HG03280 (cell line): ENCODE results near the gene MTA1.

ENCODE experiments used
- ATAC-seq: cut with Tn5 transposase; IDR thresholded peaks from one replicate; pipeline ENCODE4 v1.9.1; 2021; ENCODE audit warnings: mild to moderate bottlenecking, moderate library complexity; ENCODE audit not compliant: unreplicated experiment

MTA1 gene

DNA sequence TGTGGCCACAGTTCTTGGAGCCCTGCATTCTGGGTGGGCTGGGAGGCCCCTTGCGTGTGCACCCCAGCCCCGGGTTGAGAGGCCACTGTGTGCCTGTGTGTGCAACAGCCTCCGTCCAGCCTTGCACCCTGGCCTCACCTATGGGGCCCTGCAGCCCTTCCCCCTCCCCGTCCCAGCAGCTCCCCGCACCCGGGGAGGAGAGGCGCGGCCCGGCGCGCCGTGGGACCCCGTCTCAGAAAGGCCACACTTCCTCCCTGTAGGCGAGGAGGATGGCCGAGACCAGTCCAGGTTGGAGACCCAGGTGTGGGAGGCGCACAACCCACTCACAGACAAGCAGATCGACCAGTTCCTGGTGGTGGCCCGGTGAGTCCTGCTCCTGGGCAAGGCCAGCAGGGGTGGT is 38.4 kb downstream of the MTA1 start:
- no peak for ATAC-seq

DNA sequence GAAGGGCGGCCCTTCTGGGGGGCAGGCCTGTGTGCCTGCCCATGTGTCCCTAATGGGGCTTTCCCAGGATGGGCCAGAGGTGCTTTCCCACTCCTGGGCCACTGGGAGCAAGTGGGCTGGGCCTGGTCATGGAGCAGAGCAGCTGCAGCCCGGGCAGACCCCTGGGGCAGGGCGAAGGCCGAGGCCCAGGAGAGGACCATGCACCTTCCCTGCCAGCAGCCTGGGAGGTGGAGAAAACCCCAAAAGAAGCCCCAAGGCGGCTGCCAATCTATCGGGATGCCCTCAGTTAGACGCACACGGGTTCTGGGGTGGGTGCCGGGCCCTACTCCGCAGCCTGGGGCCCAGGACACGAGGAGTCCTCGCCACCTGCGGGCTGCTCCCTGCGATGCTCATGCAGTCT is 38.9 kb downstream of the MTA1 start:
- ATAC-seq: no peak

DNA sequence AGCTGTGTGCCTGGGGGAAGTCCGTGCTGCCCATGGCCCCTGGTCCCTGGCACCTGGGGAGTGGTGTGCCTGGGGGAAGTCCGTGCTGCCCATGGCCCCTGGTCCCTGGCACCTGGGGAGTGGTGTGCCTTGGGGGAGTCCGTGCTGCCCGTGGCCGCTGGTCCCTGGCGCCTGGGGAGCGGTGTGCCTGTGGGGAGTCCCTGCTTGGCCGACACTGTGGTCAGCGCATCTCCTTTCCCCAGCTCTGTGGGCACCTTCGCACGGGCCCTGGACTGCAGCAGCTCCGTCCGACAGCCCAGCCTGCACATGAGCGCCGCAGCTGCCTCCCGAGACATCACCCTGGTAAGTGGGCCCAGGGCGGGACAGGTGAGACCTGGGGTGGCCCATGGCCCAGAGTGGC is 40.5 kb downstream of the MTA1 start:
- no peak for ATAC-seq

DNA sequence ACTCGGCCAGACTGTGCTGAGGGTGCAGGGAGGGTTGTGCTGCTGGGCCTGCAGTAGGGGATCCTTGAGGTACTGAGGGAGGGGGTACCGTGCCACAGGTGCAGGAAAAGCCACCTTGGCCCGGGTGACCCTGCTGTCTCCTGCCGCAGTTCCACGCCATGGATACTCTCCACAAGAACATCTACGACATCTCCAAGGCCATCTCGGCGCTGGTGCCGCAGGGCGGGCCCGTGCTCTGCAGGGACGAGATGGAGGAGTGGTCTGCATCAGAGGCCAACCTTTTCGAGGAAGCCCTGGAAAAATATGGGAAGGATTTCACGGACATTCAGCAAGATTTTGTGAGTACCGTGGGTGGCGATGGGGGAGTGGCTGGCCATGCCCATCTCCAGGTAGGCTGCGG is 41.0 kb downstream of the MTA1 start:
- ATAC-seq: no peak

DNA sequence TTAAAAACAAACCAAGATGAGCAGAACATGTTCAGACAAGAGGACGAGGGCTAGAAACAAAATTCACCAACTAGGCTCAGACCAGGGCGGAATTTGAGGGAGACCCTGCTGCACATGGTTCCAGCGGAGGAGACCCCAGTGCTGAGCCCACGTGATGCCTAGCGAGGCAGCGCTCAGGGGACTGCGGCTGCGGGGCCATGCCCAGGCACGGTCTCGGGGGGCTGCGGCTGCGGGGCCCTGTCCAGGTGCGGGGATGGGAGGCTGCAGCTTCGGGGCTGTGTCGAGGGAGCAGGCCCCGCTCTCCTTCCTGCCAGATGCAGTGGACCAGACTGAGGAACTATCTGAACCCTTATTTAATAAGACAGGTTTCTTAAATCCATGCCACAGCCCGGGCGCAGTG is 42.3 kb downstream of the MTA1 start:
- no peak for ATAC-seq

DNA sequence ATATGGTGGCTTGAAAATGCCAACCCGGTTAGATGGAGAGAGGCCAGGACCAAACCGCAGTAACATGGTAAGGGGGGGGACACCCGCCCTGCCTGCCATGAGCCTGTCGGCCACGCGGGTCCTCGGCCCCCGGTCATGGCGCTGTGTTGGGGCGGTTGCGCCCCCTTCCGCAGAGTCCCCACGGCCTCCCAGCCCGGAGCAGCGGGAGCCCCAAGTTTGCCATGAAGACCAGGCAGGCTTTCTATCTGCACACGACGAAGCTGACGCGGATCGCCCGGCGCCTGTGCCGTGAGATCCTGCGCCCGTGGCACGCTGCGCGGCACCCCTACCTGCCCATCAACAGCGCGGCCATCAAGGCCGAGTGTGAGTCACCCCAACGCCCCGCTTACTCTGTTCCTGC is 44.9 kb downstream of the MTA1 start:
- ATAC-seq: no peak

DNA sequence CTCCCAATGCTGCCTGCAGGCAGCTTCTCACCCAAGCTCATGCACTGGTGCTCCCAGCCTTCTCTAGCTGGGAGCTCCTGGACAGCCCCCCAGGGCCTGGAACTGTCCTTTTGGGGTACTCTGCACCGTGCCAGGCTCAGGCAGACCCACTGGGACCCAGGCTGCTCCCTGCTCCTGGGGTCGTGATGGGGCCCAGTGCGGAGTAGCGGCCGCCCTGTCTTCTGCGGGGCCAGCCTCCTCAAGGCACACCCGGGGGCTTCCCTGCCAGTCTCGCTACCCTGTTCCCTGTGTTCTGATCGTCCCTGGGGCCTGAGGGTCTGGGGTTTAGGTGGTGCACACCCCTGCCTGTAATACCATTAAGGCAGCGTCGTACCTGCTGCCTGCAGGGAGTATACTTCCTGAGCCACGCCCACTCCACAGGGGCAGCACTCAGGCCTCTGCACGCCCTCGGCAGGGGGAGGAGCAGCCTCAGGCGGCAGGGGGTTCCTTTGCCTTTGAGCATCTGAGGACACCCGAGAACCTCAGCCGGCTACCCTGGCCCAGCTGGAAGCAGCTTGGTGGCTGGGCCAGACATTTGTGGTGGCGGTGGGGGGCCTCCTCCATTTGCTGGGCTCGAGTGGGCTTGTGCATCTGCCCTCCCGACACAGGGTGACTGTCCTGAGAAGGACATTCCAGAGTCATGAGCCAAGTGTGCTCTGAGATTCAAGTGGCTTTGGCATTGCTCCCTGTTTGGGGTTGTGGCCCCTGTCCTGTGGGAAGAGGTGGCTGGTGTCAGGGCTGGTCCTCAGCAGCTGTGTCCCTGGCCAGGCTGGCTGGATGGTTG is 45.8 kb downstream of the MTA1 start:
- ATAC-seq: no peak

DNA sequence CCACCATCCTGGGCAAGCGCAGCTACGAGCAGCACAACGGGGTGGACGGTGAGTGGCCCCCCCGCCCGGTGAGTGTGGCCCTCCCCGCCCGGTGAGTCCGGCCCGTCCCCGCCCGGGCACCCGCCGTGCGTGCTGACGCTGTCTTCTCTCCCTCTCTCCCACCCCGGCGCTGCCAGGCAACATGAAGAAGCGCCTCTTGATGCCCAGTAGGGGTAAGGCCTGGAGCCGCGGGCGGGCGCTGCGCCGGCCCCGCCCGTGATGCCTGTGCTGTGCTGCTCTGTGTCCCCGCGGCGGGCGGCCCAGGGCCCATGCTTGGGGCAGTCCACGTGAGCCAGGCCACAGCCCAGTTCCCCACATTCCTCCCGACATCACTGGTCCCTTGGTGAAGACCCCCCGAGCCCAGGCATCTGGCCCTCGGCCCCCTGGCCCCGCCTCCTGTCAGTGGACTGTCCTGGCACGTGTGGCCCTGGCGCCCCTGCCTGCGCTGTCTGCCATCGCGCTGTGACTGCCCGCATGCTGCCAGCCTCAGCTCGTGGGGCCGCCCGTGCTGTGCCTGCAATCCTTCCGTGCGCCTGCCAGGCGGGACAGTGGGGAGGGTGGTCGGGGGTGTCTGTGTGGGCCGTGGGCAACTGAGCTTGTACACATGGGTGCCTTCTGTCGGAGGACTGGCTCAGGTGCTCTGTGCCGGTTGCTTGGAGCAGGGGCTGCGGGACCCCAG is 47.1 kb downstream of the MTA1 start:
- no peak for ATAC-seq

DNA sequence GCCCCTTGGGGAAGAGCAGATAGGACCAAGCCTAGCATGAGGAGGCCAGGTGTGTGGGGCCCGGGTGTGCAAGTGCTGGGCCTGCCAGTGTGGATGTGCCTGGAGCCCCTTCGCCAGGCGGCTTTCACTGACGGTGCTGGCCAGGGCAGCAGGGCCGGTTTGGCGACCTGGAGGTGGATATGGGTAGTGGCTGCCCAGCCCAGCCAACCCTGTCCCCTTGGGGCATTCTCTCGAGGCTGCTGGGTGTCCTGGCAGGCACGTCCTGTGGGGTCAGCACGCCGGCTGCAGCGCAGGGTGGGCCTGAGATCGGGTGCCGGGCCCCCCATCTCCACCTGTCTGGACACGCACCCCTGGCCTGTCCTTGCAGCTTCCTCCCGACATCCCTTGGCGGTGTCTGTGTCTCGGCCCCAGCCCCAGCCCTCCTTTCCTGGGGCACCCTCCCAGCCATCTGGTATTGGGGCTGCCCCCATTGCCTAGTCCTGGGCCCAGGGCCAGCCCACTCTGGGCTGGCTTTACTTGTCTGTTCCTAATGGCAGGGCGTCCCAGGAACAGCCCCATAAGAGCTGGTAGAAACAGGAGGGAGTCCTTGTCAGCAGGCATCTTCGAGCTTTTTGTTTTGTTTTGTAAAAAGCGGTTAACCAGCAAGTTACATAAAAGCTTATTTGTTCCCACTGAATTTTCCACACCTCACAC is 47.8 kb downstream of the MTA1 start:
- no peak for ATAC-seq

DNA sequence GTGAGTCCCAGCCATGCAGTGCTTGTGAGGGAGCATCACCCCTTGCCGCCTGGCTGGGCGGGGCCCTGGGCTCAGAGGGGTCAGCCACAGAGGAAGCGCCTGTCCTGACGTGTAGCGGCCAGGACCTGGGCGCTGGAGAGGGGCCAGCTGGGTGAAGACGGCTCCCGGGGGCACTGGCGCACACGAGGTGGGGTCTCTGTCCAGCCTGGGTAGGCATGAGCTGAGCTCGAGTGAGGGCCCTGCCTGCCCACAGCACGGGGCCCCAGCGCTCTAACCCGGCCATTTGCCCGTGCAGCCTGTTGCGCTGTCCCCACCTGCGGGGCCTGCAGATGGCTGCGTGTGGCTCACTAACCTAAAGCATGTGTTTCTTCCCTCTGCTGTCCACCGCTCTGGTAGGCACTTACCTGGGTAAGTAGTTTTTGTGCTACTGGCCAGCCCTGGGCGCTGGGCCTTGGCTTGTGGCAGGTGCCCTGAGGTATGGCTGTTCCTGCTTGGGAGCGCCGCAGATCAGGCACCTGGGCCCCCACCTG is 48.4 kb downstream of the MTA1 start:
- no peak for ATAC-seq

DNA sequence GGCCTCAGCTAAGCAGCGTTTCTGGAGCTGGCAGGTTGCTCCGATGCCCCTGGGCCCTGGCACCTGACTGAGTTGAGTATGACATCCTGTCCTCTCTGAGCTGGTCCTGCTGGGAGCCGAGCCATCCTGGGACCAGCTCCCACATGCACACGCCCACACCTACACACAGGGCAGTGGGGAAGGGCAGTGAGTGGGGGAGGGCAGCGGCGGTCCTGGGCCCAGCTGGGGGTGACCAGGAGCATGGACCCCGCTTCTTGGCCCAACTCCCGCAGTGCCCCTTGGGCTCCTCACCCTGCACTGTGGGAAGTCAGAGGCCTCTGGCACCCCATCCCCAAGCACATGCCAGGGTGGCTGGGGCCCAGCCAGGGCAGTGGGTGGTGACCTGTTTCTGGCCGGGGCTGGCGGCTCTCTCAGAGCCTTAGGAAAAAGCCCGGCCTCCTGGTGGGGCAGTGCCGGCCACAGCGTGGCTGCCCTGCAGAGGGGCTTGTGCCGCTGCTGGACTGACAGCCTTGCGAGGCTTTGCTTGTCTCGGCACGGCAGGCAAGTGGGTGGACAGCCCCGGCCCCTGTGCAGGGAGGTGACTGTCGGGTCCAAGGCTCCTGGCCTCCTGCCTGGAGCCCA is 49.1 kb downstream of the MTA1 start:
- no peak for ATAC-seq

DNA sequence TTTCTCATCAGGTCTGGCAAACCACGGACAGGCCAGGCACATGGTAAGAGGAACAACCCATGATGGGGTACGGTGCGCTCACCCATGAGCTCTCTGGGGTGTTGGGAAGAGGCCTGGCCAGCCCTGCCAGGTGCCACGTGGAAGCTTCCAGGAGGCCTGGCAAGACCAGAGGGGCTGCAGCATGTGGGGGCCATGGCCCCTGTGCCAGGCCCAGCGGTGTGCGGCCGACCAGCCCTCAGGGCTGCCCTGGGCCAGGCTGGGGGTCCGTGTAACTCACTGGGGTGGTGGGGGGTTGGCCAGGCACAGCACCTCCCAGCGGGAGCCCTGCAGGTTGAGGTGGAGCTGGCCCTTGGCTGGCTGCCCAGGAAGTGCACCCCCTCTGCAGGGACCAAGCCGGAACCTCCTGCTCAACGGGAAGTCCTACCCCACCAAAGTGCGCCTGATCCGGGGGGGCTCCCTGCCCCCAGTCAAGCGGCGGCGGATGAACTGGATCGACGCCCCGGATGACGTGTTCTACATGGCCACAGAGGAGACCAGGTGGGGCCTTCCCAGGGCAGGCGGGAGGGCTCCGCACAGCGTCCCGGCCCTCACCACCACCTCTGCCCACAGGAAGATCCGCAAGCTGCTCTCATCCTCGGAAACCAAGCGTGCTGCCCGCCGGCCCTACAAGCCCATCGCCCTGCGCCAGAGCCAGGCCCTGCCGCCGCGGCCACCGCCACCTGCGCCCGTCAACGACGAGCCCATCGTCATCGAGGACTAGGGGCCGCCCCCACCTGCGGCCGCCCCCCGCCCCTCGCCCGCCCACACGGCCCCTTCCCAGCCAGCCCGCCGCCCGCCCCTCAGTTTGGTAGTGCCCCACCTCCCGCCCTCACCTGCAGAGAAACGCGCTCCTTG is 50.1 kb downstream of the MTA1 start:
- ATAC-seq: no peak

DNA sequence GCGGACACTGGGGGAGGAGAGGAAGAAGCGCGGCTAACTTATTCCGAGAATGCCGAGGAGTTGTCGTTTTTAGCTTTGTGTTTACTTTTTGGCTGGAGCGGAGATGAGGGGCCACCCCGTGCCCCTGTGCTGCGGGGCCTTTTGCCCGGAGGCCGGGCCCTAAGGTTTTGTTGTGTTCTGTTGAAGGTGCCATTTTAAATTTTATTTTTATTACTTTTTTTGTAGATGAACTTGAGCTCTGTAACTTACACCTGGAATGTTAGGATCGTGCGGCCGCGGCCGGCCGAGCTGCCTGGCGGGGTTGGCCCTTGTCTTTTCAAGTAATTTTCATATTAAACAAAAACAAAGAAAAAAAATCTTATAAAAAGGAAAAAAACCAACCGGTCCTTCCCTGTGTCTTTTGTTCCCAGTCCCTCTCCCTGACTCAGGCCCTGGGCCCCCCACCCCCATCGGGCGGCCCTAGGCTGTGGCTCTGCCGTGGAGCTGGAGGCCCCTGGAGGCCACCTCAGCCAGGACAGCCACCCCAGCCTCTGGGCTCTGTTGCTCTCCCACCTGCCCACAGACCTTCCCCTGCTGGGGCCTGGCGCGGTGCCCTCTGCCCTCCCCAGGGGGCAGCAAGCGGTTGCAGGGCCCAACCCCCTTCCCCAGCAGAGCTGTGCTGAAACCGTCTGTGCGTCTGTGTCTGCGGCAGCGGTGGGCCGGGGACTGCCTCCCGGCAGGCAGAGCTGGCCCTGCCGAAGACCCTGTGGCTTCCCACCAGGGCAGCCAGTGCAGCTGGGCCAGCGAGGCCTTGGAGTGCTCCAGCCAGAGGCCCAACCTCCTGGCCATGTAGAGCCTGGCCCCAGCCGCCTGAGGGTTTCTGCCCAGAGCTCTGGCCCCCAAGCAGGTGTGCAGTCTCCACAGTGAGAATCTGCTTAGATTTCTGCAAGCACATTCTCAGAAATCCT is 51.0 kb downstream of the MTA1 start:
- ATAC-seq: no peak

DNA sequence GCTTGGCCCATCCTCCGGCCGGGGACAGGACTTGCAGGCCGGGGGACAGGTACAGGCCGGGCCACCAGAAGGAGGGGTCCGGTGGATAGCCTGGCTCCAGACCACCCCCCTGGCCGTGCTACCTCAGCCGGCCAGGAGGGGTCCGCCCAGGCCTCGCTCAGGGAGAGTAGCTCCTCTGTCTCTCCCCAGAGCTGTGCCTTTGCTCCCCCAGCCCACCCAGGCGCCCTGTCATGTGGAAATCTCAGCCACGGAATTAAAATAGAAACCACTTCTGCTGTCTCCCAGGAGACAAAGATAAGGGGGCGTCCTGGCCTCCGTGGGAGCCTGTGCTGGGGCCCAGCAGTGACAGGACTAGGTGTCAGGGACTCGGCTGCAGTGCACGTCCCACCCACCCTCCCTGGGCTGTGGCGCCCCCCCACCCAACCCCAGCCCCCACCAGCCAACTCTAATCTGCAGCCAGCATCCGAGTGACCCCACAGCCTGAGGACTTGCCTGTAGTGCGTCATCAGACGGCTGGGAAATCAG is 51.7 kb downstream of the MTA1 start:
- ATAC-seq: no peak

DNA sequence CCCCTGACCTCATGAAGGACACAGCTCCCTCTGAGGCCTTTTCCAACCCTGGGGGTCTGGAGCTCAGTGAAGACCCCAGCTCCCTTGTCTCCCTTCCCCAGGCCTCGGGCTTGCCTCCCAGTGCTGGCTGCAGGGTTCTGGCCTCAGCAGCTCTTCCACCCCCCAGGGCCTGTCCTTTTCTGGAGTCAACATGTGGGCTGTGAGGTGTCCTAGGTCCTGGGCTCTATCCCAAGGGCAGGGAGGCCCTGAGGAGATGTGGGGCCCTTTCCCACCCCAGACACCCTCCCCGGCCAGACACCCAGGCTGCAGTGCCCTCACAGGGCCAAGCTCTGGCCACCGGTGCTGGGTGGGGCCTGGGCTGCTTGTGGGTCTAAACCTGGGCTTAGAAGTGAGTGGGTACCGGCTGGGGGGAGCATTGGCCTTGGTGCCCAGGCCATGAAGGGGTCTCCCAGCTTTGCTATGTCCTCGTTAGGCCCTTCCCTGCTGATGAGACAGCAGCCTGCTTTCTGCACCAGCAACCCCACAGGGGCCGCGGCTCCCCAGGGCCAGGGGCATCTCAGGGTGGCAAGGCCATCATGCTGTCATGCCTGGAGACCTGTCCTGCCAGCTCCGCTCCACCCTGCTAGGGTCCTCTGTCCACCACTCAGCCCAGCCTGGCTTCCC is 52.3 kb downstream of the MTA1 start:
- ATAC-seq: no peak

DNA sequence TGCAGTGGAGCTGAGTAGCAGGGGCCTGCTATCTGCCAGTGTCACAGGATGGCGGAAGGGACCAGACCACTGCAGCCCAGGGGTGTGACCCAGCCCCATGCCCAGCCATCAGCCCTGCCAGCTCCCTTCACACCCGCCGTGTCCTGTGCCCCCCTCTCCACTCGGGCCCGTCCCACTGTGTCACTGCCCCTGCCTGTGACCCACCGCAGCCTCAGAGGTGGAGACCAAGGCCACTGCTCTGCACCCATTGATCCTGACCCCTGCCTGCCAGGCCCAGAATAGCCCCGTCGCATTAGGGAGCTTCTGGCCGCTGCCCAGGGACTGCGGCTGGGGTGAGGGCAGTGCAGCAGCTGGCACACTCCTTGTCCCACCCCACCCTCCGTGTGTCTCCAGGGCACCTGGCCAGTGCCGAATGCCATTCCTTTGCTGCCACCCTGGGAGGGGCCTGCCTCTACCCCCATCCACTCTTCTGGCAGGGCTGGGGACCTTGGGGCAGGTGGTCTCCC is 52.9 kb downstream of the MTA1 start:
- ATAC-seq: no peak

DNA sequence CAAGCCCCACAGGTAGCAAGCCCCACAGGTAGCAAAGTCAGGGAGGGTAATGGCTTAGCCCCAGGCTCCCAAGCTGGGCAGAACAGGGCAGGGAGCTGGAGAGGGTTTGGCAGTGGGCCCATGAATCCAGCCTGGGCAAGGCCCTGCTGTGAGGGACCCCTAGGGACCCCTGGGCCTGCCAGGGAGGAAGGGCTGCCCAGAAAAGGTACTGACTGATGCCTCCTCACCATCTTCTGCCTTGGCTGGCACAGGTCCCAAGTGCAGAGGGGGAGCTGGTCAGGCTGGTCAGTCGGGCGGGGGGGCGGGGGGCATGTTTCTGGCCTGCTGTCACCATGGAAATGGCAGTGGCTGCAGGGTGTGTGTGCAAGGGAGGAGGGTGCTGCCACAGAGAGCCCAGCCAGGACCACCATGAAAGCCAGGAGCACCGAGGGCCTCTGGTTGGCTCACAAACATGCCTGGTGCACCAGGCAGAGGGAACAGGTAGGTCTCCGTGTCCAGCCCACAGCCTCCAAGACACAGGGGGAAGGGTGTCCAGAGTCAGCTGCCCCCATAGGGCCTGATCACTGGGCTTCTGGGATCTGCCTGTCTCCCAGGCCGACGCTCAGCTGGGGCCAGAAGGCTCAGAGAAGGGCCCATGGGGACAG is 53.5 kb downstream of the MTA1 start:
- ATAC-seq: no peak
